Measurements from ENCODE around the gene IGF2BP1. TPM values are rescaled to one million over a fixed set of nuclear protein-coding genes. Genes with fewer than 3 reads are reported as not detected.

IGF2BP1 gene
- total RNA-seq, 1 experiment from 2014 or later = not detected

DNA sequence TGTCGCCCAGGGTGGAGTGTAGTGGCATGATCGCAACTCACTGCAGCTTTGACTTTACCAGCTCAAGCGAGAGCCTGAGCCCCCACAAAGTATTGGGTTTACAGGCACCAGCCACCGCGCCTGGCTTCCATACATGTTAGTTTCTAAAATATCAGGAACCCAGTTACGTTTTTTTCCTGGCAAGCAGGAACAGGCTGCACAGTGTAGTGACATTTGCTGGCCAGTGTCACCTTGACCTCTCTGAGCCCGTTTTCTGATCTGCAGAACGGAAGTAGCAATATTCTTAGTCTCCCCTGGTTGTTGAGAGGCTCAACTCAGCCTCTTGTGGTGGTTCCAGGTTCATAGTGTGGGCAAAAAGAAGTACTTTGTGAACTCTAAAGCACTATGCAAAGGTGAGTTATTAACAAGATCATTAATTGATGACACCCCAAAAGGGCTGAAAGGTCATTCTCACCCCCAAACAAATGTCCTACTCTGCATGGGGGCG lies 15.6 kb downstream of the IGF2BP1 start:
- no peaks in the 10 kb centered on the region for H3K36me3 ChIP-seq (ENCODE audit: insufficient read depth, low read length)
- H3K9me3 ChIP-seq (ENCODE audit: low read length) = no peaks in the 10 kb centered on the region
- no peak overlapping the region for H3K4me3 ChIP-seq (ENCODE audit: low read length)
- no peak overlapping the region for H3K9ac ChIP-seq (ENCODE audit: low read length)
- H3K27me3 ChIP-seq (ENCODE audit: low read length) = no peaks in the 10 kb centered on the region
- H2AFZ ChIP-seq (ENCODE audit: low read length) = no peak overlapping the region
- H3K79me2 ChIP-seq (ENCODE audit: low read length) = no peaks in the 10 kb centered on the region
- H4K20me1 ChIP-seq (ENCODE audit: insufficient read depth, low read depth, low read length) = no peaks in the 10 kb centered on the region
- H3K4me1 ChIP-seq (ENCODE audit: low read length) = peaks cover 6% of the 10 kb centered on the region; the same call in 1 of the 2 replicates
- H3K9me2 ChIP-seq (replicated peaks; ENCODE audit: insufficient read depth, low read length) = no peaks in the 10 kb centered on the region
- no peak overlapping the region for H3K4me2 ChIP-seq (ENCODE audit: low read depth, low read length, poor library complexity, severe bottlenecking)
- H3K27ac ChIP-seq (ENCODE audit: low read length) = no peak overlapping the region
- DNase-seq = no peak

DNA sequence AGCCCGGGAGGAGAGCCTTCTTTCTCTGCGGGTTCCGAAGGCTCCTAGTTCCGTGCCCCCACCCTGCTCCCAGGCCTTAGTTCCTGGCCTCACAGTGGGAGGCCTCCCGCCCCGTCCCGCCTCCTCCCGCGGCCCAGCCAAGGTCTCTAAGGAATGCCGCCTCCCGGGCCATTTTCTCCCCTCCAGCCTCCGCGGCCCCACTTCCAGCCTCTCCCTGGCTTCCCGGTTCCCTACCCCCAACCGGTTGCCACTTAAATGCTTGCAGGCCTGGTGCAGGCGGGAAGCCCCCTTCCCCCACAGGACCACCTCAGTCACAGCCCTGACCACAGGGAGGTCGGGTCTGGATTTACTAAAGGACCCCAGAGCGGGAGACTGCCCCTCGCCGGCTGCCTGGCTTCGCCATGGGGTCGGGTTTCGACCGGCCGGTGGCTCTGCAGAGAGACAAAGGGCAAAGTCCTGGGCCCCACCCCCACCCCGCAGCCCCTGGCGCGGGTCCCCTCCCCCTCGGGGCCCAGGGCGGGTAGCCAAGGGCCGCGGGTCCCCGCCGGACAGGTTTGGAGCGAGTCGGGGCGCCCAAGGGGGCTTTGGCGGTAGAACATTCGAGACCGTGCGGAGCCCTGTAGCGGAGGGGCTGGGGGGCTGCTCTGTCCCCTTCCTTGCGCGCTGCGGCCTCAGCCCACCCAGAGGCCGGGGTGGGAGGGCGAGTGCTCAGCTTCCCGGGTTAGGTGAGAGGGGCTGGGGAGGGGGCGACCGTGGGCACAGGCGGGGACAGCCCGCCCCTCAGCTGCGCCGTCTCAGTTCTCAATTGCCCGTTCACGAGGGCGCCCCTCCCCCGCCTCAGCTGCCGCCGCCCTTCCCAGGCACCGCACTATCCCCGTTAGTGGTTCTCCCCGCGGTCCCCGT lies 16.4 kb downstream of the IGF2BP1 start:
- Histone ChIP-seq H3K79me2 (ENCODE audit: low read length) (no peaks in the 10 kb centered on the region), H3K4me2 (ENCODE audit: low read depth, low read length, poor library complexity, severe bottlenecking) (no peak overlapping the region), H3K9ac (ENCODE audit: low read length) (no peak overlapping the region), H2AFZ (ENCODE audit: low read length) (no peak overlapping the region), H4K20me1 (ENCODE audit: insufficient read depth, low read depth, low read length) (no peaks in the 10 kb centered on the region), H3K27ac (ENCODE audit: low read length) (no peak overlapping the region), H3K4me1 (ENCODE audit: low read length) (peaks cover 3% of the 10 kb centered on the region; the same call in 1 of the 2 replicates), H3K4me3 (ENCODE audit: low read length) (no peak overlapping the region), H3K9me2 (replicated peaks; ENCODE audit: insufficient read depth, low read length) (no peaks in the 10 kb centered on the region), H3K27me3 (ENCODE audit: low read length) (no peaks in the 10 kb centered on the region), H3K9me3 (ENCODE audit: low read length) (no peaks in the 10 kb centered on the region), H3K36me3 (ENCODE audit: insufficient read depth, low read length) (no peaks in the 10 kb centered on the region)
- DNase-seq = no peak

DNA sequence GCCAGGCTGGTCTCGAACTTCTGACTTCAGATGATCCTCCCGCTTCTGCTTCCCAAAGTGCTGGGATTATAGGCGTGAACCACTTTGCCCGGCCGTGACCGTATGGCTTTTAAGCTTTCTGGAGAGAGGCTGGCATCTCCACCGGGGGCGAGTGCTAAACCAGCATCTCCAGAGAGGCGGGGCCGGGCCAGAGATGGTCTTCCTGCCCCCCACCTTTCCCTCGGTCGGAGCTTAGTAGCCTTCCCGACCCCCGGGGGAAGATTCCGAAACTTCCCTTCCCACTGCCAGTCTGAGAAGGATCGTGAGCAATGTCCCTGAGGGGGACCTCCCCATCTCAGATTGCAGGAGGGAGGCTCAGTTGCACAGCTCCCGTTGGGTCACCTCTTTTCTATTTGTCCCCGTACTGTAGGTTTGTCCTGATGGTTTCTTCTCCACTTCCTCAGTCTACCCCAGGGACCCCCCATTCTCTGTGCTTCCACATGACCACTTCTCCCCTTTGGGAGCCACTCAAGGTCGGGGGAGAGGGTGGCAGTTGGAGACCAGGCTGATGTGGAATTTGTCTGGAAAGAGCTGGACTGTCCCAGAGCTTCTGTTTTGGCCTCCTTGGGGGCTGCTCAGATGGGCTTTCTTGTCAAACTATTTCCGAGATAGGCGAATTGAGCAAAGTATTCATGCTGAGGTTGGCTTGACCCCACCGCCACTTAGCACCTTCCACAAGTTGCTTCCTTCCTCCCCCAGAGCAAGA lies 18.2 kb downstream of the IGF2BP1 start:
- Histone ChIP-seq H3K27me3 (ENCODE audit: low read length) (no peaks in the 10 kb centered on the region), H3K9me2 (replicated peaks; ENCODE audit: insufficient read depth, low read length) (no peaks in the 10 kb centered on the region), H4K20me1 (ENCODE audit: insufficient read depth, low read depth, low read length) (no peaks in the 10 kb centered on the region), H3K9me3 (ENCODE audit: low read length) (no peaks in the 10 kb centered on the region), H3K4me1 (ENCODE audit: low read length) (no peaks in the 10 kb centered on the region), H3K79me2 (ENCODE audit: low read length) (no peaks in the 10 kb centered on the region), H3K36me3 (ENCODE audit: insufficient read depth, low read length) (no peaks in the 10 kb centered on the region), H3K4me3 (ENCODE audit: low read length) (no peak overlapping the region), H2AFZ (ENCODE audit: low read length) (no peak overlapping the region), H3K9ac (ENCODE audit: low read length) (no peak overlapping the region), H3K4me2 (ENCODE audit: low read depth, low read length, poor library complexity, severe bottlenecking) (no peak overlapping the region), H3K27ac (ENCODE audit: low read length) (no peak overlapping the region)
- no peak for DNase-seq

DNA sequence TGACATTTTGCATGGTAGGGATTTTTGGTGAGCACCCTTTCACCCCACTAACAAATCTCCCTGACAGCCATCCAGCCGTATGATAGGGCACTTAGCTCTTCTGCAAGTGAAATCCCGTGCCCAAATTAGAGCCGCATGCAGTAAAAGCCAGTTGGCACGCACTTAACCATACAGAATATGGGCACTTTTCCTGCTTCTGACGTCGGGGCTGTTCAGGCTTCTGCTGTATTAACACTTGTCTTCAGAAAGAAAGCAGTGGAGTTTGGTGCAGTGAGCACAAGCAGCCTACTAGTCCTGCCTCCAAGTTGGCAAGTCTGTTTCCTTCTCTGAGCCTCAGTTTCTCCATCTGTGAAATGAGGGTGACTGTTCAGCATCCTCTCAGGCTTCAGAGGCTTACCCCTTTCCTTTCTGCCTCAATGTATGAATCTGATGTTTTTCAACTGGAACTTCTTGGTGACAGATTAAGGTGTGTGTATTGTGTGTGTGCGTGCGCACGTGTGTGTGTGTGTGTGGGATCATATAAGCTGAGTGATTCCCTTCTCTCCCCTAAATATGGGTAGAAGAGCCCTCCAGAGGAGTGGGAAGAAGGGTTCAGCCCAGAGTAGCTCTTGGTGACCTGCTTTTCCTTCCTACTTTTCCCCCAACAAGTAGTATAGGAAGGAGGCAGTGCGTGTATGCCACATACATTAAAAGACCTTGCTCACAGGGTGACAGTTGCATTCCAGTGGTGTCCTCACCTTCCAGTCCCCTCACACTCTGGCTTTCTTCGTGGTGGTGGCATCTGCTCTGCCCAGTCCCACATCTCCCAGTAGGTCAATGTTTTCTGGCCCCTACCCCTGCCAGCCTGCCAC lies 19.0 kb downstream of the IGF2BP1 start:
- H3K27ac ChIP-seq (ENCODE audit: low read length) = no peak overlapping the region
- H3K9me2 ChIP-seq (replicated peaks; ENCODE audit: insufficient read depth, low read length) = no peaks in the 10 kb centered on the region
- no peaks in the 10 kb centered on the region for H3K9me3 ChIP-seq (ENCODE audit: low read length)
- no peaks in the 10 kb centered on the region for H3K36me3 ChIP-seq (ENCODE audit: insufficient read depth, low read length)
- H2AFZ ChIP-seq (ENCODE audit: low read length) = no peak overlapping the region
- no peak overlapping the region for H3K4me3 ChIP-seq (ENCODE audit: low read length)
- H3K4me1 ChIP-seq (ENCODE audit: low read length) = no peaks in the 10 kb centered on the region
- H3K4me2 ChIP-seq (ENCODE audit: low read depth, low read length, poor library complexity, severe bottlenecking) = no peak overlapping the region
- no peak for DNase-seq
- H3K9ac ChIP-seq (ENCODE audit: low read length) = no peak overlapping the region
- H3K79me2 ChIP-seq (ENCODE audit: low read length) = no peaks in the 10 kb centered on the region
- no peaks in the 10 kb centered on the region for H3K27me3 ChIP-seq (ENCODE audit: low read length)
- no peaks in the 10 kb centered on the region for H4K20me1 ChIP-seq (ENCODE audit: insufficient read depth, low read depth, low read length)

DNA sequence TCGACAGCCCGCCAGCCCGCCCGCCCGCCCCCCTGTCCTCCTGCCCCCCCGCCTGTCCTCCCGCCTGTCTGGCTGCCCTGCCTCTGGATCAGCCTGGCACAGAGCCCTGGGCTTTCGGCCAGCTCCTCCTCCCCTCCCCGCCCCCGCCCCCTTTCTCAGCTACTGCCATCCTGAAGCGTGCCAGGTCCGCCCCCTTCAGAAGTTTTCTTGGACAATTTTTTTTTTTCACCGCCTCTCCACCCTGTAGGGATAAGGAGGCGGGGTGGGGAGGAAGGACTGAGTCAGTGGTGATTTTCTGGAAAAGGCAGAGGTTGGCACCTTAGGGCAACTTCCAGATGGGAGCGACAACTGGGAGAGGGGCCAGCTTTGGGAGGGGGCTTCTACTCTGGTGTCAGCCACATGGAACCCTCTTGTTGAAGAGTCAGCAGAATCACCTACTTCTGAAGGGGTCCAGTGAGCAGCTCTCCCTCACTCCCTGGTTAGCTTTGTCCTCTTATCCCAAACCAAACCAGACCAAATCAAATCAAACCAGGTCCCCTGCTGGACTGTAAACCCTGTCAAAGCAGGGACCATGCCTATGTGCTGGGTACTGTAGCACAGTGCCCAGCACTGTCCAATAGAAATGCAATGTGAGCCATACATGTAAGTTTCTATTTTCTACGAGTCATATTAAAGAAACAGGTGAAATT lies 19.7 kb downstream of the IGF2BP1 start:
- Histone ChIP-seq H2AFZ (ENCODE audit: low read length) (no peak overlapping the region), H3K4me2 (ENCODE audit: low read depth, low read length, poor library complexity, severe bottlenecking) (no peak overlapping the region), H3K4me3 (ENCODE audit: low read length) (no peak overlapping the region), H3K27me3 (ENCODE audit: low read length) (no peaks in the 10 kb centered on the region), H3K36me3 (ENCODE audit: insufficient read depth, low read length) (no peaks in the 10 kb centered on the region), H3K4me1 (ENCODE audit: low read length) (no peaks in the 10 kb centered on the region), H3K79me2 (ENCODE audit: low read length) (no peaks in the 10 kb centered on the region), H4K20me1 (ENCODE audit: insufficient read depth, low read depth, low read length) (no peaks in the 10 kb centered on the region), H3K9me2 (replicated peaks; ENCODE audit: insufficient read depth, low read length) (no peaks in the 10 kb centered on the region), H3K9me3 (ENCODE audit: low read length) (no peaks in the 10 kb centered on the region), H3K9ac (ENCODE audit: low read length) (no peak overlapping the region), H3K27ac (ENCODE audit: low read length) (no peak overlapping the region)
- no peak for DNase-seq

DNA sequence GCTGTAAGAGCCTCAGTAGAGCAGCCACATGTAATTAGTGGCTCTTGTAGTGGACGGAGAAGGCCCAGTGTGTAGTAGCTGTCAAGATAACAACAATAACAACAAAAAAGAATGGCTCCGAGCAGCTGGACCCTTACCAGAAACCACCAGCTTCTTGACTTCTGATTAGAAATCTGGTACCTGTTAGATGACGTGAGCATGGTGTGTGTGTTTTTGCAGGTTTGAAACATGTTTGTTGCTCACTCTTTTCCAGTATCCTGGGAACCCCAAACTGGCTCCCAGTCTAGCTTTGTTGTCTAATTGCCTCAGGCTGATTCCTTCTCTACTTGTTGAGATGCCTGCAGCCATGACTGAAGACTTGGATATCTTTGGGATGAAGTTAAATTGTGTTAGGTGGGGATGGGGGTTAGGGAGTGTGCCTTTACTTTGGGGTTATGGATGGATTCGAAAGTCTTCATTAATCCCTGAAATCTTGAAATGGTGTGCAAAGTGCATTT lies 21.0 kb downstream of the IGF2BP1 start:
- H3K79me2 ChIP-seq (ENCODE audit: low read length) = no peaks in the 10 kb centered on the region

DNA sequence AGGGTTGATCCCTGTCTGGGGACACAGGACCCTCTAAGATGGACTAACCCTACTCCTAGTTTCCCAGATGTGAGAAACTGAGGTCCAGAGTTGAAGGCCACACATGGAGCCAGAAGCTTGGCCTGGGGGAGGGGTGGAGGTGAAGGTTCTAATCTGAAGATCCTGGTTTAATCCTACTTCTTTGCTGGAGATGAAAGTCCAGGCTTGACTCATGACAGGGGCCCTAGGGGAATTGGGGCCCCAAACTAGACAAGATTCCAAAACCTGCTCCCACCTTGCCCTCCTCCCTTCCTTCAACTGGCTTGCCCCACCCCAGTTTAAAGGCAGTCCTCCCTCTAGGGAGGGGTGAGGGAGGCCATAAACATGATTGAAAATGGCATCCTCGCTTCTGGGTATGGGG lies 21.6 kb downstream of the IGF2BP1 start:
- H3K79me2 ChIP-seq (ENCODE audit: low read length) = no peaks in the 10 kb centered on the region

More for the DNA sequence above, 21.0 kb downstream of the IGF2BP1 start:
- no peak overlapping the region for H3K4me3 ChIP-seq (ENCODE audit: low read length)
- no peak overlapping the region for H2AFZ ChIP-seq (ENCODE audit: low read length)
- H3K9me3 ChIP-seq (ENCODE audit: low read length) = no peaks in the 10 kb centered on the region
- H3K9ac ChIP-seq (ENCODE audit: low read length) = no peak overlapping the region
- H3K36me3 ChIP-seq (ENCODE audit: insufficient read depth, low read length) = no peaks in the 10 kb centered on the region
- no peaks in the 10 kb centered on the region for H3K4me1 ChIP-seq (ENCODE audit: low read length)
- no peaks in the 10 kb centered on the region for H3K27me3 ChIP-seq (ENCODE audit: low read length)
- no peak overlapping the region for H3K27ac ChIP-seq (ENCODE audit: low read length)
- H4K20me1 ChIP-seq (ENCODE audit: insufficient read depth, low read depth, low read length) = no peaks in the 10 kb centered on the region
- no peak overlapping the region for H3K4me2 ChIP-seq (ENCODE audit: low read depth, low read length, poor library complexity, severe bottlenecking)
- H3K9me2 ChIP-seq (replicated peaks; ENCODE audit: insufficient read depth, low read length) = no peaks in the 10 kb centered on the region
- no peak for DNase-seq

More for the DNA sequence above, 21.6 kb downstream of the IGF2BP1 start:
- Histone ChIP-seq H3K4me3 (ENCODE audit: low read length) (no peak overlapping the region), H3K4me2 (ENCODE audit: low read depth, low read length, poor library complexity, severe bottlenecking) (no peak overlapping the region), H3K9ac (ENCODE audit: low read length) (no peak overlapping the region), H3K9me3 (ENCODE audit: low read length) (no peaks in the 10 kb centered on the region), H3K9me2 (replicated peaks; ENCODE audit: insufficient read depth, low read length) (no peaks in the 10 kb centered on the region), H4K20me1 (ENCODE audit: insufficient read depth, low read depth, low read length) (no peaks in the 10 kb centered on the region), H3K36me3 (ENCODE audit: insufficient read depth, low read length) (no peaks in the 10 kb centered on the region), H3K27me3 (ENCODE audit: low read length) (no peaks in the 10 kb centered on the region), H3K27ac (ENCODE audit: low read length) (no peak overlapping the region), H3K4me1 (ENCODE audit: low read length) (no peaks in the 10 kb centered on the region), H2AFZ (ENCODE audit: low read length) (no peak overlapping the region)
- DNase-seq = no peak

Measured in Karpas-422 (cell line).